CD4-positive, alpha-beta T cell treated with Interferon gamma for 1 hour (primary cell): Measurements from ENCODE around the gene CFAP410.

Experiments used
- DNase-seq: peaks from one replicate; pipeline ENCODE4 v3.0.0-alpha.2; 2020

CFAP410 gene

GRCh38 chr21:44282370-44282769, 56.8 kb downstream of the CFAP410 start:
- no peak for DNase-seq

GRCh38 chr21:44281801-44282200, 57.4 kb downstream of the CFAP410 start:
- no peak for DNase-seq

GRCh38 chr21:44279354-44280260, 59.6 kb downstream of the CFAP410 start:
- DNase-seq, result no peak
